Right cardiac atrium (tissue), 5 donors: ENCODE results near the gene KANSL1L. TPM values are rescaled to one million over a fixed set of nuclear protein-coding genes. Genes with fewer than 3 reads are reported as not detected.

Source experiments
- ATAC-seq, 2 donors: fragments of 200-7000 bp; cut with Tn5 transposase; one replicate each; pipeline versions ENCODE4 v1.8.0 to v1.9.1; 2020; ENCODE audit warnings: moderate library complexity in 2 of 2, mild to moderate bottlenecking in 1 of 2
- DNase-seq, 3 donors: peaks; one replicate each; pipeline ENCODE4 v3.0.0-alpha.2; 2020
- H3K27ac ChIP-seq: one replicate; pipeline ENCODE4 v1.5.1; 2013; ENCODE audit warnings: mild to moderate bottlenecking, low read length, control low read depth, moderate library complexity
- H3K27me3 ChIP-seq: one replicate; pipeline ENCODE4 v1.6.1; 2013; ENCODE audit not compliant: control insufficient read depth, insufficient read depth
- H3K4me1 ChIP-seq: one replicate; pipeline ENCODE4 v1.6.1; 2013; ENCODE audit warnings: low read length; ENCODE audit not compliant: control insufficient read depth, insufficient read depth
- H3K4me3 ChIP-seq: one replicate; pipeline ENCODE4 v1.5.1; 2013; ENCODE audit warnings: low read length, control low read depth
- H3K9me3 ChIP-seq: one replicate; pipeline ENCODE4 v1.6.1; 2013; ENCODE audit warnings: low read length; ENCODE audit not compliant: control insufficient read depth
- WGBS: extraction: QIAGEN DNeasy Blood & Tissue Kit; methylation state at CpG from one replicate; pipeline ENCODE4 v1.1.7; 2013; 5-methylcytosine and 5-hydroxymethylcytosine counted together
- intact Hi-C, 4 donors: fragments of 100-400 bp; cut with DNase I; formaldehyde crosslinking; loops; one replicate each; pipeline versions ENCODE4 v1.11.0 to v1.14.0; 2022 to 2023
- polyA plus RNA-seq: library from polyadenylated mRNA; stranded (reverse); fragments of 200-250 nt; gene quantifications from one replicate; pipeline ENCODE4 v1.2.3, GENCODE V29; 2013
- total RNA-seq, 4 donors: library from RNA; stranded (reverse); fragmentation: NEBNext Ultra II Directional; extraction: Animal tissue kit (Norgen Biotek cat#: 25700); gene quantifications; one replicate each; pipeline ENCODE4 v1.2.1, GENCODE V29; 2021
- donor health status: healthy with polysubstance abuse.
- donor health status: DM: no; HTN: yes; CAD: no.
- donor health status: DM: no; HTN: no; CAD: no.
- donor health status: DM: no; HTN: yes; CAD: no; lungs with severe emphysema.
- donor health status: DM: yes; HTN: yes; CAD: no.

KANSL1L gene
- total and polyA plus RNA-seq, 5 donors: 6.2 to 23.9 (median 21.3) TPM

- no peak overlapping the region for H3K4me3 ChIP-seq
- WGBS: 87% methylated on average over 2 of the region's 2 CpGs
- DNase-seq: no peak
- H3K27me3 ChIP-seq: no peaks in the 10 kb centered on the region
- no peaks in the 10 kb centered on the region for H3K4me1 ChIP-seq
- ATAC-seq: no peak
- no peaks in the 10 kb centered on the region for H3K9me3 ChIP-seq
- intact Hi-C loops: no loop called here
- H3K27ac ChIP-seq: no peak overlapping the region
Measured at GRCh38 chr2:210027608-210028007, 143.6 kb downstream of the KANSL1L start.

GRCh38 chr2:210022824-210023223, 148.4 kb downstream of the KANSL1L start:
- Histone ChIP-seq H3K9me3 (no peaks in the 10 kb centered on the region), H3K4me1 (no peaks in the 10 kb centered on the region), H3K27ac (no peak overlapping the region), H3K4me3 (no peak overlapping the region), H3K27me3 (no peaks in the 10 kb centered on the region)
- 85% methylated on average over 3 of the region's 3 CpGs for WGBS
- intact Hi-C loops: no loop called here
- no peak for ATAC-seq
- DNase-seq: no peak

GRCh38 chr2:210020138-210020537, 151.1 kb downstream of the KANSL1L start:
- H3K27ac ChIP-seq: no peak overlapping the region
- no peak for ATAC-seq
- no peak overlapping the region for H3K4me3 ChIP-seq
- 85% methylated on average over 1 of the region's 1 CpG for WGBS
- no peaks in the 10 kb centered on the region for H3K27me3 ChIP-seq
- H3K4me1 ChIP-seq: no peaks in the 10 kb centered on the region
- no peaks in the 10 kb centered on the region for H3K9me3 ChIP-seq
- intact Hi-C loops: no loop called here
- DNase-seq: no peak

- DNase-seq (no peak), ATAC-seq (peak in 1 of 2 donors; percentile 11)
- Histone ChIP-seq H3K27ac (no peak overlapping the region), H3K4me3 (no peak overlapping the region), H3K27me3 (no peaks in the 10 kb centered on the region), H3K4me1 (peaks cover 4% of the 10 kb centered on the region), H3K9me3 (no peaks in the 10 kb centered on the region)
- WGBS: 60% methylated on average over 3 of the region's 3 CpGs
- intact Hi-C loops: loop anchor here in 1 of 4 donors (10.0 kb wide), 1 partner anchor 165 kb away; the partner anchor contains the start of gene KANSL1L
Measured at GRCh38 chr2:210009896-210010295, 161.3 kb downstream of the KANSL1L start.

GRCh38 chr2:210009126-210009525, 162.1 kb downstream of the KANSL1L start:
- peaks cover 7% of the 10 kb centered on the region for H3K4me1 ChIP-seq
- H3K27me3 ChIP-seq: no peaks in the 10 kb centered on the region
- WGBS: 77% methylated on average over 6 of the region's 6 CpGs
- H3K9me3 ChIP-seq: no peaks in the 10 kb centered on the region
- H3K27ac ChIP-seq: no peak overlapping the region
- intact Hi-C loops: loop anchor here in 1 of 4 donors (10.0 kb wide), 1 partner anchor 166 kb away; the partner anchor contains the start of gene KANSL1L
- DNase-seq (no peak), ATAC-seq (no peak)
- H3K4me3 ChIP-seq: no peak overlapping the region

GRCh38 chr2:210007895-210008294, 163.3 kb downstream of the KANSL1L start:
- H3K27ac ChIP-seq: no peak overlapping the region
- H3K27me3 ChIP-seq: no peaks in the 10 kb centered on the region
- DNase-seq: no peak
- ATAC-seq: peak; percentile 24 to 58
- 70% methylated on average over 2 of the region's 2 CpGs for WGBS
- H3K4me3 ChIP-seq: no peak overlapping the region
- peaks cover 7% of the 10 kb centered on the region for H3K4me1 ChIP-seq
- H3K9me3 ChIP-seq: no peaks in the 10 kb centered on the region
- intact Hi-C loops: loop anchor here in 1 of 4 donors (10.0 kb wide), 1 partner anchor 167 kb away; the partner anchor contains the start of gene KANSL1L

- Histone ChIP-seq H3K9me3 (no peaks in the 10 kb centered on the region), H3K4me3 (no peak overlapping the region), H3K27me3 (no peaks in the 10 kb centered on the region), H3K27ac (no peak overlapping the region), H3K4me1 (peaks cover 7% of the 10 kb centered on the region)
- DNase-seq (peak in 1 of 3 donors; percentile 40), ATAC-seq (no peak)
- 52% methylated on average over 2 of the region's 2 CpGs for WGBS
- intact Hi-C loops: loop anchor here in 1 of 4 donors (10.0 kb wide), 1 partner anchor 170 kb away; the partner anchor contains the start of gene KANSL1L
Measured at GRCh38 chr2:210004881-210005280, 166.3 kb downstream of the KANSL1L start.

- no peak overlapping the region for H3K27ac ChIP-seq
- H3K9me3 ChIP-seq: no peaks in the 10 kb centered on the region
- peaks cover 7% of the 10 kb centered on the region for H3K4me1 ChIP-seq
- intact Hi-C loops: loop anchor here in 1 of 4 donors (10.0 kb wide), 1 partner anchor 171 kb away; the partner anchor contains the start of gene KANSL1L
- ATAC-seq: no peak
- no peak for DNase-seq
- 29% methylated on average over 2 of the region's 2 CpGs for WGBS
- H3K27me3 ChIP-seq: no peaks in the 10 kb centered on the region
- H3K4me3 ChIP-seq: peak overlapping the region; percentile 81
Measured at GRCh38 chr2:210003359-210003758, 167.8 kb downstream of the KANSL1L start.

- ATAC-seq: peak; percentile 100
- Histone ChIP-seq H3K9me3 (no peaks in the 10 kb centered on the region), H3K27me3 (no peaks in the 10 kb centered on the region), H3K27ac (peak within 1 kb of the TSS; percentile 71), H3K4me3 (peak within 1 kb of the TSS; percentile 81), H3K4me1 (peaks cover 7% of the 10 kb centered on the region)
- intact Hi-C loops: loop anchor here in 1 of 4 donors (10.0 kb wide), 1 partner anchor 172 kb away; the partner anchor contains the start of gene KANSL1L
- DNase-seq: peak; percentile 98 to 99 (median 99)
- under 1% methylated on average over 58 of the region's 58 CpGs for WGBS
Measured at GRCh38 chr2:210002158-210003157, 168.8 kb downstream of the KANSL1L start, which contains the start of gene RPE. Gene RPE, plus strand, starts transcription at chr2:210002638. Its CDS starts 24 bp downstream, at chr2:210002662.

GRCh38 chr2:210000464-210001324, 170.5 kb downstream of the KANSL1L start:
- DNase-seq (peak in 2 of 3 donors; percentile 44 to 48), ATAC-seq (no peak)
- no peaks in the 10 kb centered on the region for H3K9me3 ChIP-seq
- H3K4me1 ChIP-seq: peaks cover 7% of the 10 kb centered on the region
- intact Hi-C loops: loop anchor here in 1 of 4 donors (10.0 kb wide), 1 partner anchor 174 kb away; the partner anchor contains the start of gene KANSL1L
- no peak overlapping the region for H3K4me3 ChIP-seq
- whole genome bisulfite sequencing: 98% methylated on average over 32 of the region's 32 CpGs
- no peaks in the 10 kb centered on the region for H3K27me3 ChIP-seq
- no peak overlapping the region for H3K27ac ChIP-seq
